Subcutaneous abdominal adipose tissue (tissue), 5 donors: ENCODE measurements around the gene MTCH1.

ENCODE experiments used
- H3K27ac ChIP-seq: one replicate; pipeline ENCODE4 v1.7.0; 2013; ENCODE audit warnings: low read depth, mild to moderate bottlenecking, inconsistent platforms, low read length, moderate library complexity
- H3K27me3 ChIP-seq, 5 donors: one replicate each; pipeline ENCODE4 v1.7.0; 2013; ENCODE audit warnings: low read length in 5 of 5, inconsistent platforms in 1 of 5; ENCODE audit not compliant: control insufficient read depth in 5 of 5, insufficient read depth in 4 of 5
- H3K36me3 ChIP-seq, 5 donors: one replicate each; pipeline ENCODE4 v1.7.0; 2013; ENCODE audit warnings: low read length in 5 of 5; ENCODE audit not compliant: control insufficient read depth in 5 of 5, insufficient read depth in 5 of 5
- H3K4me1 ChIP-seq, 5 donors: one replicate each; pipeline ENCODE4 v1.7.0; 2013; ENCODE audit warnings: low read length in 5 of 5, mild to moderate bottlenecking in 3 of 5, moderate library complexity in 1 of 5; ENCODE audit not compliant: control insufficient read depth in 5 of 5, insufficient read depth in 5 of 5
- H3K4me3 ChIP-seq, 5 donors: one replicate each; pipeline ENCODE4 v1.7.0; 2013; ENCODE audit warnings: low read length in 5 of 5, low read depth in 1 of 5
- H3K9ac ChIP-seq, 5 donors: one replicate each; pipeline ENCODE4 v1.7.0; 2013; ENCODE audit warnings: low read length in 5 of 5, mild to moderate bottlenecking in 4 of 5, moderate library complexity in 3 of 5
- H3K9me3 ChIP-seq, 5 donors: one replicate each; pipeline ENCODE4 v1.7.0; 2013; ENCODE audit warnings: low read length in 5 of 5; ENCODE audit not compliant: control insufficient read depth in 5 of 5
- donor health status: healthy.
- donor health status: healthy.
- donor health status: healthy.
- donor health status: healthy.
- donor health status: healthy.

MTCH1 gene

GRCh38 chr6:36971921-36972673 lies 13.9 kb downstream of the MTCH1 start:
- Histone ChIP-seq H3K4me1 (peaks cover 2 to 20% (median 16%) of the 10 kb centered on the region in 5 donors), H3K27me3 (no peaks in the 10 kb centered on the region), H3K9me3 (no peaks in the 10 kb centered on the region), H3K27ac (no peak overlapping the region), H3K9ac (no peak overlapping the region), H3K36me3 (peaks cover 4 to 100% (median 98%) of the 10 kb centered on the region in 5 donors), H3K4me3 (no peak overlapping the region)

GRCh38 chr6:36970892-36971842 lies 14.8 kb downstream of the MTCH1 start:
- Histone ChIP-seq H3K27me3 (no peaks in the 10 kb centered on the region), H3K36me3 (peaks cover 4 to 98% (median 92%) of the 10 kb centered on the region in 5 donors), H3K27ac (no peak overlapping the region), H3K4me1 (peaks cover 2 to 20% (median 16%) of the 10 kb centered on the region in 5 donors), H3K9me3 (no peaks in the 10 kb centered on the region), H3K9ac (no peak overlapping the region), H3K4me3 (no peak overlapping the region)

GRCh38 chr6:36969988-36970891 lies 15.8 kb downstream of the MTCH1 start:
- Histone ChIP-seq H3K27me3 (no peaks in the 10 kb centered on the region), H3K9ac (no peak overlapping the region), H3K36me3 (peaks cover 4 to 89% (median 83%) of the 10 kb centered on the region in 5 donors), H3K4me1 (peaks cover 2 to 16% (median 16%) of the 10 kb centered on the region in 5 donors), H3K4me3 (no peak overlapping the region), H3K27ac (no peak overlapping the region), H3K9me3 (no peaks in the 10 kb centered on the region)

GRCh38 chr6:36969240-36969691 lies 16.7 kb downstream of the MTCH1 start:
- Histone ChIP-seq H3K27me3 (no peaks in the 10 kb centered on the region), H3K9me3 (no peaks in the 10 kb centered on the region), H3K36me3 (peaks cover 4 to 79% (median 73%) of the 10 kb centered on the region in 5 donors), H3K4me3 (no peak overlapping the region), H3K27ac (no peak overlapping the region), H3K9ac (no peak overlapping the region), H3K4me1 (peaks cover 2 to 22% (median 17%) of the 10 kb centered on the region in 5 donors)

- Histone ChIP-seq H3K27ac (no peak overlapping the region), H3K9me3 (no peaks in the 10 kb centered on the region), H3K4me1 (peaks cover 0 to 25% (median 20%) of the 10 kb centered on the region in 5 donors), H3K4me3 (no peak overlapping the region), H3K36me3 (peaks cover 3 to 70% (median 65%) of the 10 kb centered on the region in 5 donors), H3K9ac (no peak overlapping the region), H3K27me3 (no peaks in the 10 kb centered on the region)
Measured at GRCh38 chr6:36968266-36968977, 17.6 kb downstream of the MTCH1 start.

- Histone ChIP-seq H3K9me3 (no peaks in the 10 kb centered on the region), H3K9ac (peak overlapping the region in 1 of 5 donors; percentile 19), H3K27me3 (no peaks in the 10 kb centered on the region), H3K27ac (no peak overlapping the region), H3K4me1 (peaks cover 0 to 23% (median 14%) of the 10 kb centered on the region in 5 donors), H3K4me3 (no peak overlapping the region), H3K36me3 (peaks cover 2 to 65% (median 59%) of the 10 kb centered on the region in 5 donors)
Measured at GRCh38 chr6:36967757-36968156, 18.2 kb downstream of the MTCH1 start.

- peaks cover 2 to 60% (median 54%) of the 10 kb centered on the region in 5 donors for H3K36me3 ChIP-seq
- no peak overlapping the region for H3K4me3 ChIP-seq
- H3K27ac ChIP-seq, result no peak overlapping the region
- H3K9me3 ChIP-seq, result no peaks in the 10 kb centered on the region
- peak overlapping the region in 1 of 5 donors; percentile 19 for H3K9ac ChIP-seq
- H3K27me3 ChIP-seq, result no peaks in the 10 kb centered on the region
- H3K4me1 ChIP-seq, result peaks cover 0 to 20% (median 11%) of the 10 kb centered on the region in 5 donors
Measured at GRCh38 chr6:36967301-36967700, 18.7 kb downstream of the MTCH1 start.

- peaks cover 0 to 20% (median 11%) of the 10 kb centered on the region in 5 donors for H3K4me1 ChIP-seq
- no peaks in the 10 kb centered on the region for H3K9me3 ChIP-seq
- H3K4me3 ChIP-seq, result no peak overlapping the region
- H3K36me3 ChIP-seq, result peaks cover 2 to 36% (median 30%) of the 10 kb centered on the region in 5 donors
- H3K9ac ChIP-seq, result no peak overlapping the region
- no peak overlapping the region for H3K27ac ChIP-seq
- no peaks in the 10 kb centered on the region for H3K27me3 ChIP-seq
Measured at GRCh38 chr6:36964908-36965307, 21.1 kb downstream of the MTCH1 start.

- H3K9me3 ChIP-seq, result no peaks in the 10 kb centered on the region
- H3K4me3 ChIP-seq, result no peak overlapping the region
- peaks cover 0 to 1% (median 0%) of the 10 kb centered on the region in 5 donors for H3K27me3 ChIP-seq
- H3K9ac ChIP-seq, result no peak overlapping the region
- peaks cover 0 to 20% (median 11%) of the 10 kb centered on the region in 5 donors for H3K4me1 ChIP-seq
- peaks cover 0 to 31% (median 25%) of the 10 kb centered on the region in 5 donors for H3K36me3 ChIP-seq
- H3K27ac ChIP-seq, result no peak overlapping the region
Measured at GRCh38 chr6:36964349-36964748, 21.6 kb downstream of the MTCH1 start.
